ENCODE measurements around the gene SYCP3. TPM values are rescaled to one million over a fixed set of nuclear protein-coding genes. Genes with fewer than 3 reads are reported as not detected.

SYCP3 gene
- total and polyA plus RNA-seq, 2 of the 13 experiments (the other 11 are each of a cell fraction or from before 2014, with no cell fraction given) = not detected

DNA sequence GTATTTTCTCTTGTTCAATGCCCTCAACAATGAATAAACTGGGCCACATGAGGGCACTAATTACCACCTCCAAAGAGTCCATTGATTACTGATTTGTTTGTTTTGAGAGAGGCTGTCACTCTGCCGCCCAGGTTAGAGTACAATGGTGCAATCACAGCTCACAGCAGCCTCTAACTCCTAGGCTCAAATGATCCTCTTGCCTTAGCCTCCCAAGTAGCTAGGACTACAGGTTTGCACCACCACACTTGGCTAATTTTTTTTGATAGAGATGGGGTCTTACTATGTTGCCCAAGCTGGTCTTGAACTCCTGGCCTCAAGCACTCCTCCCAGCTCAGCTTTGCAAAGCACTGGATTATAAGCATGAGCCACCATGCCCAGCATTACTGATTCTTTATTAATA lies 28.3 kb upstream of the SYCP3 start (continued):
- TF ChIP-seq ZNF678 (CRISPR knock-in tag; IDR thresholded peaks at IDR 0.05) (no peak), ZNF3 (CRISPR knock-in tag; IDR thresholded peaks at IDR 0.05) (peak; percentile 75; the same call in 1 of the 2 replicates), SKIL (CRISPR knock-in tag; IDR thresholded peaks at IDR 0.05; ENCODE audit: borderline replicate concordance) (no peak), PHF20 (CRISPR knock-in tag; IDR thresholded peaks at IDR 0.05) (no peak), NCOR1 (IDR thresholded peaks at IDR 0.05; ENCODE audit: borderline replicate concordance, low read length) (no peak), KDM1A (CRISPR knock-in tag; IDR thresholded peaks at IDR 0.05) (0 out of 2 replicates have a peak, but pooled peaks have one; percentile 55), FOXK1 (CRISPR knock-in tag; IDR thresholded peaks at IDR 0.05; ENCODE audit: borderline replicate concordance, low read depth) (no peak), NCOA5 (CRISPR knock-in tag; IDR thresholded peaks at IDR 0.05) (no peak), POLR2A (IDR thresholded peaks at IDR 0.05; ENCODE audit: insufficient read depth in 1 of 2, low read depth in 2 of 2, low read length in 2 of 2) (no peak), SATB2 (CRISPR knock-in tag; IDR thresholded peaks at IDR 0.05) (no peak), ZNF747 (CRISPR knock-in tag; IDR thresholded peaks at IDR 0.05; ENCODE audit: borderline replicate concordance) (no peak), ZNF460 (CRISPR knock-in tag; IDR thresholded peaks at IDR 0.05; ENCODE audit: borderline replicate concordance) (peak; percentile 45; the same call in 1 of the 2 replicates), ZNF770 (CRISPR knock-in tag; IDR thresholded peaks at IDR 0.05) (peak; percentile 98)
- TF ChIP-seq, protein P1, sequence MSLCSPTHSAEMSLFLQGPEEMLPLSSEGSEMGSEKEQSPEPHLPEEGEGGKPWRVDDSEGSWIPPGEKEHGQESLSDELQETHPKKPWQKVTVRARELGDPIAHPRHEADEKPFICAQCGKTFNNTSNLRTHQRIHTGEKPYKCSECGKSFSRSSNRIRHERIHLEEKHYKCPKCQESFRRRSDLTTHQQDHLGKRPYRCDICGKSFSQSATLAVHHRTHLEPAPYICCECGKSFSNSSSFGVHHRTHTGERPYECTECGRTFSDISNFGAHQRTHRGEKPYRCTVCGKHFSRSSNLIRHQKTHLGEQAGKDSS (CRISPR knock-in tag; IDR thresholded peaks at IDR 0.05; ENCODE audit: borderline replicate concordance, low read depth) = no peak
- TF ChIP-seq, protein P2, sequence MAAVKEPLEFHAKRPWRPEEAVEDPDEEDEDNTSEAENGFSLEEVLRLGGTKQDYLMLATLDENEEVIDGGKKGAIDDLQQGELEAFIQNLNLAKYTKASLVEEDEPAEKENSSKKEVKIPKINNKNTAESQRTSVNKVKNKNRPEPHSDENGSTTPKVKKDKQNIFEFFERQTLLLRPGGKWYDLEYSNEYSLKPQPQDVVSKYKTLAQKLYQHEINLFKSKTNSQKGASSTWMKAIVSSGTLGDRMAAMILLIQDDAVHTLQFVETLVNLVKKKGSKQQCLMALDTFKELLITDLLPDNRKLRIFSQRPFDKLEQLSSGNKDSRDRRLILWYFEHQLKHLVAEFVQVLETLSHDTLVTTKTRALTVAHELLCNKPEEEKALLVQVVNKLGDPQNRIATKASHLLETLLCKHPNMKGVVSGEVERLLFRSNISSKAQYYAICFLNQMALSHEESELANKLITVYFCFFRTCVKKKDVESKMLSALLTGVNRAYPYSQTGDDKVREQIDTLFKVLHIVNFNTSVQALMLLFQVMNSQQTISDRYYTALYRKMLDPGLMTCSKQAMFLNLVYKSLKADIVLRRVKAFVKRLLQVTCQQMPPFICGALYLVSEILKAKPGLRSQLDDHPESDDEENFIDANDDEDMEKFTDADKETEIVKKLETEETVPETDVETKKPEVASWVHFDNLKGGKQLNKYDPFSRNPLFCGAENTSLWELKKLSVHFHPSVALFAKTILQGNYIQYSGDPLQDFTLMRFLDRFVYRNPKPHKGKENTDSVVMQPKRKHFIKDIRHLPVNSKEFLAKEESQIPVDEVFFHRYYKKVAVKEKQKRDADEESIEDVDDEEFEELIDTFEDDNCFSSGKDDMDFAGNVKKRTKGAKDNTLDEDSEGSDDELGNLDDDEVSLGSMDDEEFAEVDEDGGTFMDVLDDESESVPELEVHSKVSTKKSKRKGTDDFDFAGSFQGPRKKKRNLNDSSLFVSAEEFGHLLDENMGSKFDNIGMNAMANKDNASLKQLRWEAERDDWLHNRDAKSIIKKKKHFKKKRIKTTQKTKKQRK (IDR thresholded peaks at IDR 0.05; ENCODE audit: low read length) = no peak
